Measurements from ENCODE around the gene NUS1. TPM values are rescaled to one million over a fixed set of nuclear protein-coding genes. Genes with fewer than 3 reads are reported as not detected.
A peak's percentile ranks its signal among the peaks of the same experiment; 100 is the strongest.
"Not testable (repeated sequence)": the region's sequence is repeated elsewhere in the genome, so short reads cannot be mapped to it uniquely, and the experiment has no call there.

The NUS1 gene
- total RNA-seq, 1 experiment from 2014 or later: 41.1 TPM

GRCh38 chr6:117711369-117711768 is 36.1 kb downstream of the NUS1 start:
- Mint-ChIP-seq H3K27ac (ENCODE audit: unreplicated experiment) (no peak overlapping the region), H3K36me3 (ENCODE audit: insufficient read depth, unreplicated experiment) (peaks cover 17% of the 10 kb centered on the region), H3K9me3 (ENCODE audit: unreplicated experiment) (no peaks in the 10 kb centered on the region), H3K4me1 (ENCODE audit: low read depth, unreplicated experiment) (no peaks in the 10 kb centered on the region), H3K27me3 (ENCODE audit: insufficient read depth, unreplicated experiment) (no peaks in the 10 kb centered on the region), H3K4me3 (ENCODE audit: unreplicated experiment) (no peak overlapping the region)
- peak; percentile 16 to 28 for TF ChIP-seq CTCF (IDR thresholded peaks at IDR 0.05; ENCODE audit: insufficient read depth in 1 of 2, low read depth in 1 of 2, low read length in 1 of 2, severe bottlenecking in 1 of 2, unreplicated experiment in 1 of 2)
- intact Hi-C loops (cut with micrococcal nuclease; ENCODE audit: unreplicated experiment): loop anchor here (2.0 to 10.0 kb wide), 2 partner anchors 267 to 365 kb away; no protein-coding TSS in a partner anchor
- H3K4me1 ChIP-seq: no peaks in the 10 kb centered on the region
- no peaks in the 10 kb centered on the region for H3K9me3 ChIP-seq
- CTCF ChIA-PET: no interaction called here
- H3K36me3 ChIP-seq (ENCODE audit: control insufficient read depth, insufficient read depth, low read length): no peaks in the 10 kb centered on the region
- peak; percentile 35 to 39 for DNase-seq
- POLR2A ChIA-PET: no interaction called here
- no peak overlapping the region for H3K4me3 ChIP-seq (ENCODE audit: low read depth, low read length)
- BruUV-seq (replicated peaks): no TSS peak
- no peaks in the 10 kb centered on the region for H3K27me3 ChIP-seq (replicated peaks; ENCODE audit: control insufficient read depth, insufficient read depth, low read length)

DNA sequence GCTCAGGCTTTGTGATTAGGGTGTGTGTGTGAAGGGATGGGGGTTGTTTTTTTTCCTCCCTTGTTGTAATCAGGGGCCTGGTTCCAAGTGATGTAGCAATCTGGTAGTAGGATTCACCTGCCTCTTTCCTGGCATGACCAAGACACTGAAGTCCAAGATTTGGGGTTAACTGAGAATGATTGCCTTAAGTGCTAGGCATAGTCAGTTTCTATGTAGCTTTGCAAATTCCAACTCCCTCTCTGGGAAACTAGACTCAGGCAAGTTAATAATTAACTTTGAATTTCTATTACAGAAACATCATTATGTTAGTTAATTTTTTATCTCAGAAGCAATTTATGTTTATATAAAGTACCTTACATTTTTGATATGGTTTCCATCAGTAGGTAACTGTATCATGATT is 43.6 kb downstream of the NUS1 start:
- no TSS peak for BruUV-seq (replicated peaks)

GRCh38 chr6:117721520-117721919 is 46.3 kb downstream of the NUS1 start:
- H3K4me1 ChIP-seq; H3K9me3 ChIP-seq; POLR2A ChIA-PET; DNase-seq; BruUV-seq (replicated peaks); H3K36me3 ChIP-seq (ENCODE audit: control insufficient read depth, insufficient read depth, low read length); H3K4me3 ChIP-seq (ENCODE audit: low read depth, low read length); H3K4me1 Mint-ChIP-seq (ENCODE audit: low read depth, unreplicated experiment); H3K4me3 Mint-ChIP-seq (ENCODE audit: unreplicated experiment); H3K36me3 Mint-ChIP-seq (ENCODE audit: insufficient read depth, unreplicated experiment); H3K27me3 ChIP-seq (replicated peaks; ENCODE audit: control insufficient read depth, insufficient read depth, low read length); intact Hi-C loops (cut with micrococcal nuclease; ENCODE audit: unreplicated experiment); H3K27ac Mint-ChIP-seq (ENCODE audit: unreplicated experiment); CTCF ChIA-PET; H3K27me3 Mint-ChIP-seq (ENCODE audit: insufficient read depth, unreplicated experiment): not testable (repeated sequence)
- H3K9me3 Mint-ChIP-seq (ENCODE audit: unreplicated experiment): peaks cover 17% of the 10 kb centered on the region

More for the DNA sequence above, 43.6 kb downstream of the NUS1 start:
- no peaks in the 10 kb centered on the region for H3K36me3 ChIP-seq (ENCODE audit: control insufficient read depth, insufficient read depth, low read length)
- ChIA-PET POLR2A (no interaction called here), CTCF (no interaction called here)
- no peaks in the 10 kb centered on the region for H3K4me1 ChIP-seq
- H3K27me3 Mint-ChIP-seq (ENCODE audit: insufficient read depth, unreplicated experiment): no peaks in the 10 kb centered on the region
- H3K4me1 Mint-ChIP-seq (ENCODE audit: low read depth, unreplicated experiment): no peaks in the 10 kb centered on the region
- no peak overlapping the region for H3K27ac Mint-ChIP-seq (ENCODE audit: unreplicated experiment)
- no peak overlapping the region for H3K4me3 Mint-ChIP-seq (ENCODE audit: unreplicated experiment)
- TF ChIP-seq CTCF (IDR thresholded peaks at IDR 0.05; ENCODE audit: insufficient read depth in 1 of 2, low read depth in 1 of 2, low read length in 1 of 2, severe bottlenecking in 1 of 2, unreplicated experiment in 1 of 2): no peak
- DNase-seq: no peak
- peaks cover 17% of the 10 kb centered on the region for H3K9me3 Mint-ChIP-seq (ENCODE audit: unreplicated experiment)
- no peaks in the 10 kb centered on the region for H3K9me3 ChIP-seq
- no peak overlapping the region for H3K4me3 ChIP-seq (ENCODE audit: low read depth, low read length)
- H3K36me3 Mint-ChIP-seq (ENCODE audit: insufficient read depth, unreplicated experiment): no peaks in the 10 kb centered on the region
- intact Hi-C loops (cut with micrococcal nuclease; ENCODE audit: unreplicated experiment): loop anchor here (10.0 kb wide), 1 partner anchor 274 kb away; no protein-coding TSS in a partner anchor
- no peaks in the 10 kb centered on the region for H3K27me3 ChIP-seq (replicated peaks; ENCODE audit: control insufficient read depth, insufficient read depth, low read length)

GRCh38 chr6:117728626-117729025 is 53.4 kb downstream of the NUS1 start:
- Mint-ChIP-seq H3K27me3 (ENCODE audit: insufficient read depth, unreplicated experiment) (no peaks in the 10 kb centered on the region), H3K9me3 (ENCODE audit: unreplicated experiment) (no peaks in the 10 kb centered on the region), H3K27ac (ENCODE audit: unreplicated experiment) (no peak overlapping the region), H3K4me1 (ENCODE audit: low read depth, unreplicated experiment) (no peaks in the 10 kb centered on the region), H3K4me3 (ENCODE audit: unreplicated experiment) (no peak overlapping the region), H3K36me3 (ENCODE audit: insufficient read depth, unreplicated experiment) (no peaks in the 10 kb centered on the region)
- no peaks in the 10 kb centered on the region for H3K27me3 ChIP-seq (replicated peaks; ENCODE audit: control insufficient read depth, insufficient read depth, low read length)
- intact Hi-C loops (cut with micrococcal nuclease; ENCODE audit: unreplicated experiment): no loop called here
- H3K4me3 ChIP-seq (ENCODE audit: low read depth, low read length): no peak overlapping the region
- no peaks in the 10 kb centered on the region for H3K9me3 ChIP-seq
- BruUV-seq (replicated peaks): no TSS peak
- POLR2A ChIA-PET: no interaction called here
- no peaks in the 10 kb centered on the region for H3K4me1 ChIP-seq
- no peak for TF ChIP-seq CTCF (IDR thresholded peaks at IDR 0.05; ENCODE audit: insufficient read depth in 1 of 2, low read depth in 1 of 2, low read length in 1 of 2, severe bottlenecking in 1 of 2, unreplicated experiment in 1 of 2)
- H3K36me3 ChIP-seq (ENCODE audit: control insufficient read depth, insufficient read depth, low read length): no peaks in the 10 kb centered on the region
- DNase-seq: no peak
- CTCF ChIA-PET: no interaction called here
